ENCODE results near the gene NLRP6. TPM values are rescaled to one million over a fixed set of nuclear protein-coding genes. Genes with fewer than 3 reads are reported as not detected.
A peak's percentile ranks its signal among the peaks of the same experiment; 100 is the strongest.
"Not testable (repeated sequence)": the region's sequence is repeated elsewhere in the genome, so short reads cannot be mapped to it uniquely, and the experiment has no call there.

The NLRP6 gene
- total RNA-seq, 1 donor from 2014 or later, result 3.2 TPM

DNA sequence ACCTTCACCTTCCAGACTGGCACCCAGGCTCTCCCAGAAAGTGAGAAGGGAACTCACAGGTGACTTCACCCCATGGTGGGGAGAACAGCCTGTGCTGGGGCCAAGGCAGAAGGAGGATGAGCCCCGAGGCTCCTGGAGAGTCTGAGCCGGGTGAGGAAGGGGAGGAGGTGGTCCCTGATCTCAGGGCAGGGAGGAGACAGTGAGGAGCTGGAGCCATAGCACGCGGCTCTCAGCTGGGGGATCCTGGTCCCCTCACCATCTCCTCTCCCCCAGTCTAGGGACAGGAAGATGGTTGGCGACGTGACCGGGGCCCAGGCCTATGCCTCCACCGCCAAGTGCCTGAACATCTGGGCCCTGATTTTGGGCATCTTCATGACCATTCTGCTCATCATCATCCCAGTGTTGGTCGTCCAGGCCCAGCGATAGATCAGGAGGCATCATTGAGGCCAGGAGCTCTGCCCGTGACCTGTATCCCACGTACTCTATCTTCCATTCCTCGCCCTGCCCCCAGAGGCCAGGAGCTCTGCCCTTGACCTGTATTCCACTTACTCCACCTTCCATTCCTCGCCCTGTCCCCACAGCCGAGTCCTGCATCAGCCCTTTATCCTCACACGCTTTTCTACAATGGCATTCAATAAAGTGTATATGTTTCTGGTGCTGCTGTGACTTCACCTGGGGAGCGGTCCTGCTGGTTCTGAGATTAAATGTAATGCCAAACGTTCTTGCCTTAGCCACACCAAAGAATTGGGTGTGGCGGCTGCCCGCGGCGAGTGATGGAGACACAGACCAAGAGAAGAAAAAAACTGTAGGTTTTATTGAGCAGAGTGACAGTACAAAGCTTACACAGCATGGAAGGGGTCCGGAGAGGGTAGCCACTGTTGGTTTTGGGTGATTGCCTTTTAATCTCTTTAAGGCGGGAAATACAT, 30.8 kb downstream of the NLRP6 start:
- H3K9me3 Mint-ChIP-seq, H3K27me3 Mint-ChIP-seq: not testable (repeated sequence)
- intact Hi-C loops (cut with micrococcal nuclease), result loop anchor here (2.0 to 5.0 kb wide), 3 partner anchors 72 to 208 kb away; partner anchors contain the start of genes PSMD13 and SIRT3
- Mint-ChIP-seq H3K36me3 (ENCODE audit: low read depth) (peaks cover 26% of the 10 kb centered on the region), H3K4me1 (peaks cover 44% of the 10 kb centered on the region), H3K27ac (peak overlapping the region; percentile 99), H3K4me3 (peak overlapping the region; percentile 97)
- peak; percentile 83 for DNase-seq

DNA sequence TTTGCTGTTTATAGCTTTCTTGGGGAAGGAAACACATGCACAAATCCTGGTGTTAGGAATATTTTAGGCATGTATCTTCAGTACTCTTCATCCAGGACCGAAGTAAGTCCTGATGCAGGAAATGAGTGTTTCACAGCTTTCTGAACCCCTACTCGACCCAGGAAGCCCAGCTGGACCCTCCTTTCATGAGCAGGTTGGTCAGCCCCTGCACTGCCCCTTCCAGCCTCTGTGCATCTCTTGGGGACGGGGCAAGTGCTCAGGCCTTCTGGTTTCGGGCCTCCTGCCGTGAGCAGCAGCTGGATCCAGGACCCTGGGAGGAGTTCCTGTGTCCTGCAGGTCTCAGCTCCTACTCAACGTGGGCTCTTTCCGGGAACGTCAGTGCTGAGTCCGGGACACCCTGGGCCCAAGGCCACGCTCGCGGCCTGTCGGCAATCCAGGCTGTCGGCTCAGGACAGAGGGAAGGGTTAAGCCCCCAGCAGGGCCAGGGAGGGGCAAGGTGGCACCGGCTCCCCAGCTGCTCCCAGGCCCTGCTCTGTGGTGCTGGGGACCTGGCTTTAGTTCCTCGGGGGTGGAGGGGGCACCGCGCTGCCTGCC, 31.9 kb downstream of the NLRP6 start:
- intact Hi-C loops (cut with micrococcal nuclease), result loop anchor here (2.0 to 5.0 kb wide), 3 partner anchors 73 to 207 kb away; partner anchors contain the start of genes PSMD13 and SIRT3
- H3K4me3 Mint-ChIP-seq, result peak overlapping the region; percentile 97
- peak overlapping the region; percentile 99 for H3K27ac Mint-ChIP-seq
- peaks cover 36% of the 10 kb centered on the region for H3K36me3 Mint-ChIP-seq (ENCODE audit: low read depth)
- DNase-seq, H3K9me3 Mint-ChIP-seq, H3K27me3 Mint-ChIP-seq: not testable (repeated sequence)
- peaks cover 44% of the 10 kb centered on the region for H3K4me1 Mint-ChIP-seq

GRCh38 chr11:311013-311748, 33.0 kb downstream of the NLRP6 start:
- Mint-ChIP-seq H3K4me1 (peaks cover 37% of the 10 kb centered on the region), H3K27ac (peak overlapping the region; percentile 98), H3K4me3 (peak overlapping the region; percentile 96), H3K36me3 (ENCODE audit: low read depth) (peaks cover 42% of the 10 kb centered on the region)
- H3K9me3 Mint-ChIP-seq; H3K27me3 Mint-ChIP-seq; intact Hi-C loops (cut with micrococcal nuclease); DNase-seq: not testable (repeated sequence)

DNA sequence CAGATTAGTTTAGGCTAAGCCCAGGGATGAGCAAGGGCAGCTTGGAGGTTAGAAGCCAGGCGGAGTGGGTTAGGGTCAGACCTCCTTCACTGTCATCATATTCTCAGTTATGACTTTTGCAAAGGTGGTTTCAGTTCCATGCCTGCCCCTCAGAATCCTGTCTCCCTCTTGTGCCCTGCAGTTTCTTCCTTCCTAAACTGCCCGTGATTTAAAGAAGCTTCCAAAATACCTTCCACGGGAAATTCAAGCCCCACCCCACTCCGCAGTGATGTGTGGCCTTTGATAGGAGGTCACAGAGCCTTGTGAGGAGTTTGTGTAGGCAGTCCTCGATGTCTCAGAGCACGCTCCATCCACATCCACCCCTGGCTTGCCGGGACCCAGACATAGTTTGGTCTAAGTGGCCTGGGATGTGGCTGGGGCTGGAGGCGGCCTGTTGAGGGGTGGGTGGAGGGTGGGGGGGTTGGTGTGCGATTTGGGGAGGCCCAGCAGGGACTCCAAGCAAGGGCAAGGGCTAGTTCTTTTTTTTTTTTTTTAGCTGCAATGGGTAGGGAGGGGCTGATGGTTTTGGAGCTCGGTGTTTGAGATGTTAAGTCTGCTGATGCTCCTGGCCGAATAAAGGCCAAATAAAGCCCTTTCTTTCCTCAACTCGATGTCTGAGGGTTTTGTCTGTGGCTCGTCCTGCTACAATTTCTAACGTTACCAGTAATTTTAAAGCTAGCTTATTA, 34.0 kb downstream of the NLRP6 start:
- intact Hi-C loops (cut with micrococcal nuclease), result loop anchor here (1.0 to 2.0 kb wide), 3 partner anchors 15 to 104 kb away; no protein-coding TSS in a partner anchor
- H3K27me3 Mint-ChIP-seq, result no peaks in the 10 kb centered on the region
- peak; percentile 86 for DNase-seq

DNA sequence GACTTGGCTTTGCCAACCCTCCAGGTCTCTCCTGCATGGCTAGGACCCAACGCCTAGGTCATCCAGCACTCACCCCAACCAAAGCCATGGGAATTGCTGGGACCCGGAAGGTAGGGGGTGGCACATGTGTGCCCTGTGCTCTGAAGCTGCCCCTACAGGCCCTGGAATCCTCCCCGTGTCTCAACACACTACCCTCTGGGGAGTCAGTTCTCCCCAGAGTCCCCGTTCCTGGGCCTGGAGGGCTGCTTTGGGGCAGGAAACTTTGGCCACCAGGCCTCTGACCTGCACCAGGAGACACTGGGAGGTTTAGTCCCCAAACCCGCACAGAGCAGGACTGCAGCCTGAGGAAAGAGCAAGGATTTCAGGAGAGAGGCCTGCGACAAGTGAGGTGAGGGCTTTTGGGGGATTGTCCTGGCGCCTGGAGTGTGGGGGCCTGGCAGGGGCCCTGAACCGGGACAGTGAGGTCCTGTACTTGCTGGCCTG, 35.1 kb downstream of the NLRP6 start:
- Mint-ChIP-seq H3K36me3 (ENCODE audit: low read depth) (peaks cover 53% of the 10 kb centered on the region), H3K4me3 (peak overlapping the region; percentile 96), H3K9me3 (no peaks in the 10 kb centered on the region), H3K27me3 (no peaks in the 10 kb centered on the region), H3K27ac (peak overlapping the region; percentile 98), H3K4me1 (peaks cover 39% of the 10 kb centered on the region)
- DNase-seq, result peak; percentile 75
- intact Hi-C loops (cut with micrococcal nuclease), result loop anchor here (1.0 to 2.0 kb wide), 2 partner anchors 13 to 193 kb away; no protein-coding TSS in a partner anchor

More for the DNA sequence above, 34.0 kb downstream of the NLRP6 start:
- H3K4me1 Mint-ChIP-seq, result peaks cover 41% of the 10 kb centered on the region
- peak overlapping the region; percentile 98 for H3K27ac Mint-ChIP-seq
- peak overlapping the region; percentile 96 for H3K4me3 Mint-ChIP-seq
- H3K36me3 Mint-ChIP-seq (ENCODE audit: low read depth), result peaks cover 53% of the 10 kb centered on the region
- H3K9me3 Mint-ChIP-seq, result no peaks in the 10 kb centered on the region

GRCh38 chr11:313787-314553, 35.8 kb downstream of the NLRP6 start, which contains the start of gene IFITM1:
Gene IFITM1, plus strand, starts transcription at chr11:314040. Its CDS starts 131 bp downstream, at chr11:314171.
- Mint-ChIP-seq H3K27me3 (no peaks in the 10 kb centered on the region), H3K36me3 (ENCODE audit: low read depth) (peaks cover 47% of the 10 kb centered on the region)

DNA sequence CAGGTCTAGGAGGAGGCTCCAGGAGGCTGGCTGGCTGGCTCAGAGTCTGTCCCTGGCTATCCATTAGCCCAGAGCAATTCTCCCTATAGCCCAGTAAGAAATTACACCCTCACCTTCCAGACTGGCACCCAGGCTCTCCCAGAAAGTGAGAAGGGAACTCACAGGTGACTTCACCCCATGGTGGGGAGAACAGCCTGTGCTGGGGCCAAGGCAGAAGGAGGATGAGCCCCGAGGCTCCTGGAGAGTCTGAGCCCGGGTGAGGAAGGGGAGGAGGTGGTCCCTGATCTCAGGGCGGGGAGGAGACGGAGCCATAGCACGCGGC, 36.3 kb downstream of the NLRP6 start:
- intact Hi-C loops (cut with micrococcal nuclease), result loop anchor here (1.0 to 2.0 kb wide), 2 partner anchors 45 to 136 kb away; partner anchors contain the start of gene PTDSS2
- peaks cover 33% of the 10 kb centered on the region for H3K4me1 Mint-ChIP-seq
- H3K36me3 Mint-ChIP-seq (ENCODE audit: low read depth), result peaks cover 43% of the 10 kb centered on the region
- peak overlapping the region; percentile 96 for H3K4me3 Mint-ChIP-seq
- DNase-seq, H3K27me3 Mint-ChIP-seq, H3K9me3 Mint-ChIP-seq: not testable (repeated sequence)
- peak overlapping the region; percentile 98 for H3K27ac Mint-ChIP-seq

More at GRCh38 chr11:313787-314553, 35.8 kb downstream of the NLRP6 start, which contains the start of gene IFITM1:
- H3K9me3 Mint-ChIP-seq, result no peaks in the 10 kb centered on the region
- peak; percentile 93 for DNase-seq
- H3K27ac Mint-ChIP-seq, result peak within 1 kb of the TSS; percentile 98
- intact Hi-C loops (cut with micrococcal nuclease), result loop anchor here (1.0 to 2.0 kb wide), 4 partner anchors 13 to 192 kb away; partner anchors contain the start of gene PTDSS2
- H3K4me3 Mint-ChIP-seq, result peak within 1 kb of the TSS; percentile 96
- peaks cover 36% of the 10 kb centered on the region for H3K4me1 Mint-ChIP-seq

- H3K27me3 Mint-ChIP-seq, result no peaks in the 10 kb centered on the region
- H3K9me3 Mint-ChIP-seq, result no peaks in the 10 kb centered on the region
- intact Hi-C loops (cut with micrococcal nuclease), result loop anchor here (2.0 kb wide), 1 partner anchor 136 kb away; the partner anchor contains the start of gene PTDSS2
- peak overlapping the region; percentile 98 for H3K27ac Mint-ChIP-seq
- DNase-seq, result peak; percentile 73
- H3K4me1 Mint-ChIP-seq, result peaks cover 34% of the 10 kb centered on the region
- peaks cover 44% of the 10 kb centered on the region for H3K36me3 Mint-ChIP-seq (ENCODE audit: low read depth)
- H3K4me3 Mint-ChIP-seq, result peak overlapping the region; percentile 96
Measured at GRCh38 chr11:315051-315481, 36.9 kb downstream of the NLRP6 start.

- no peak for DNase-seq
- intact Hi-C loops (cut with micrococcal nuclease), result loop anchor here (2.0 kb wide), 1 partner anchor 135 kb away; the partner anchor contains the start of gene PTDSS2
- H3K27ac Mint-ChIP-seq, result peak overlapping the region; percentile 98
- peaks cover 39% of the 10 kb centered on the region for H3K4me1 Mint-ChIP-seq
- H3K27me3 Mint-ChIP-seq, result no peaks in the 10 kb centered on the region
- H3K4me3 Mint-ChIP-seq, result peak overlapping the region; percentile 96
- H3K36me3 Mint-ChIP-seq (ENCODE audit: low read depth), result peaks cover 48% of the 10 kb centered on the region
- no peaks in the 10 kb centered on the region for H3K9me3 Mint-ChIP-seq
Measured at GRCh38 chr11:315516-315994, 37.3 kb downstream of the NLRP6 start.

DNA sequence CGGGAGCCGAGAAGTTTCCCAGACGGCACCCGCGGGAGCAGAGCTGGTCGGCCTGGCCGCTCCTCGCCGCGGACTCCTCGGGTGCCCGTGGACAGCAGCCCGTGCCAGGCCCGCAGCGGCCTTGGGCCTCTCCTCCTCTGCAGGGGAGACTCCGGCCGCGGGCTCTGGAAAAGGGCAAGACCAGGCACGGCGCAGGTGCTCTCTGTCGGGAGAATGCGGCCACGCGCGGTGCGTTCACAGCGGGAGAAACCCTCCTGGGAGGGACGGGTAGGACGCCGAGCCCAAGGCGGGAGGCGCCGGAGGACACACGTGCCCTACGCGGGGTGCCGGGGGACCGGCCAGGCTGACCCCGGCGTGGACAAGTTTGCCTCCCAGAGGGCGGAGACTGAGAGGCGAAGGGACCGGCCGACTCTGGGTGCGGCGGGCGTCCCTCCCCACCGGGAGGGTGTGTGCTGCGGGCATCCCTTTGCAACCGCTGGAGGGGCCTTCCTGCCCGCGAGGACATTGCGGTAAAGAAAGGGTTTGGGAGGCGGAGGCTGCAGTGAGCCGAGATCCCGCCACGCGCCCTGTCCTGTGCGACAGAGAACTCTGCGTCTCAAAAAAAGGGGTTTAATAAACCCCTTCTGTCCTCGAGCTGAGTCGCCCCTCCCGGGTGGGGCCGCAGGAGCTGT, 38.0 kb downstream of the NLRP6 start:
- no peaks in the 10 kb centered on the region for H3K9me3 Mint-ChIP-seq
- peak overlapping the region; percentile 96 for H3K27ac Mint-ChIP-seq
- peak overlapping the region; percentile 95 for H3K4me3 Mint-ChIP-seq
- H3K4me1 Mint-ChIP-seq, result peaks cover 41% of the 10 kb centered on the region
- H3K27me3 Mint-ChIP-seq, result no peaks in the 10 kb centered on the region
- DNase-seq, result peak; percentile 87
- intact Hi-C loops (cut with micrococcal nuclease), result no loop called here
- H3K36me3 Mint-ChIP-seq (ENCODE audit: low read depth), result peaks cover 49% of the 10 kb centered on the region

DNA sequence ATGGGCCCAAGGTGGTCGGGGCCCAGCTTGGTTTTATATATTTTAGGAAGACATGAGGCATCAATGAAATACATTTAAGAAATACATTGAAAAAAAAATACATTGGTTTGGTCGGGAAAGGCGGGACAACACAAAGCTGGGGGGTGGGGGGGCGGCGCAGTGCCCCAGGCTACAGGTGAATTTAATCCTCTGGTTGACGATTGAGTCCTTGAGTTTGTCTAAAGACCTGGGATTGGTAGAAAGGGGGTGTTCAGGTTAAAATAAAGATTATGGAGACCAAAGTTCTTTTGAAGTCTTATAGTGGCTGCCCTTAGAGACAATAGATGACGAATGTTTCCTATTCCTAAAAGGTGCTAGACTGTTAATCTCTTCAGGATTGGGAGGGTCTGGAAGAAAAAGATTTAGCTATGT, 38.7 kb downstream of the NLRP6 start:
- H3K27ac Mint-ChIP-seq, result peak overlapping the region; percentile 96
- H3K27me3 Mint-ChIP-seq, result no peaks in the 10 kb centered on the region
- intact Hi-C loops (cut with micrococcal nuclease), result no loop called here
- H3K4me1 Mint-ChIP-seq, result peaks cover 38% of the 10 kb centered on the region
- peak overlapping the region; percentile 95 for H3K4me3 Mint-ChIP-seq
- peaks cover 49% of the 10 kb centered on the region for H3K36me3 Mint-ChIP-seq (ENCODE audit: low read depth)
- H3K9me3 Mint-ChIP-seq, result no peaks in the 10 kb centered on the region
- DNase-seq, result no peak
